K562 (cell line): ENCODE measurements around the gene GTF3C1. TPM values are rescaled to one million over a fixed set of nuclear protein-coding genes. Genes with fewer than 3 reads are reported as not detected.
A peak's percentile ranks its signal among the peaks of the same experiment; 100 is the strongest.

ENCODE experiments used
- ARNT ChIP-seq, 2 experiments: fragments of 450-650 bp; IDR thresholded peaks; 2 replicates each; pipeline ENCODE4 v1.6.1; 2016; ENCODE audit warnings: mild to moderate bottlenecking in 1 of 2
- DEAF1 ChIP-seq: fragments of 450-650 bp; formaldehyde crosslinking; IDR thresholded peaks from 2 replicates; pipeline ENCODE4 v1.4.0; 2020; ENCODE audit warnings: mild to moderate bottlenecking, moderate library complexity
- ETS2 ChIP-seq: IDR thresholded peaks from 2 replicates; pipeline ENCODE4 v1.6.1; 2016; ENCODE audit warnings: borderline replicate concordance, missing genetic modification characterization, mild to moderate bottlenecking, moderate library complexity, missing compliant biosample characterization; ENCODE audit not compliant: poor library complexity, severe bottlenecking
- HNRNPLL ChIP-seq: fragments of 200-400 bp; formaldehyde crosslinking; IDR thresholded peaks from 2 replicates; pipeline ENCODE4 v1.6.1; 2017; ENCODE audit warnings: low read length, low read depth, mild to moderate bottlenecking; ENCODE audit not compliant: poor library complexity, severe bottlenecking
- ID3 ChIP-seq, 2 experiments: fragments of 250-450 bp in 1 of 2; fragments of 450-650 bp in 1 of 2; sonication (Bioruptor Pico) in 1 of 2; IDR thresholded peaks; 2 replicates each; pipeline versions ENCODE4 v1.6.1 to v1.8.0; 2016 to 2021; ENCODE audit warnings: mild to moderate bottlenecking in 2 of 2, moderate library complexity in 2 of 2, missing compliant biosample characterization in 1 of 2, missing genetic modification characterization in 1 of 2
- KLF1 ChIP-seq: fragments of 450-650 bp; IDR thresholded peaks from 2 replicates; pipeline ENCODE4 v1.6.1; 2016; ENCODE audit warnings: missing genetic modification characterization, missing compliant biosample characterization
- MCM3 ChIP-seq: fragments of 450-650 bp; IDR thresholded peaks from 2 replicates; pipeline ENCODE4 v1.6.1; 2016
- MTA2 ChIP-seq: fragments of 450-650 bp; IDR thresholded peaks from 2 replicates; pipeline ENCODE4 v1.6.1; 2016; ENCODE audit warnings: low read depth
- NR2C2 ChIP-seq, 2 experiments: fragments of 200-800 bp in 1 of 2; sonication (Bioruptor generic) in 1 of 2; sonication (generic) in 1 of 2; formaldehyde crosslinking in 1 of 2; IDR thresholded peaks; 2 replicates each; pipeline versions ENCODE4 v1.6.1 to v1.8.0; 2016 to 2022; ENCODE audit warnings: mild to moderate bottlenecking in 1 of 2, missing compliant biosample characterization in 1 of 2, missing genetic modification characterization in 1 of 2, missing genetic modification reagents in 1 of 2
- PHF21A ChIP-seq: fragments of 450-650 bp; IDR thresholded peaks from 2 replicates; pipeline ENCODE4 v1.6.1; 2017; ENCODE audit warnings: low read depth, borderline replicate concordance
- PPARD ChIP-seq: fragments of 250-450 bp; sonication (Bioruptor Pico); IDR thresholded peaks from 2 replicates; pipeline ENCODE4 v1.8.0; 2022; ENCODE audit warnings: inconsistent platforms, mild to moderate bottlenecking, moderate library complexity
- PRMT5 ChIP-seq: sonication (generic); formaldehyde crosslinking; IDR thresholded peaks from 2 replicates; pipeline ENCODE4 v1.5.0; 2020; ENCODE audit warnings: missing genetic modification reagents
- SMARCC2 ChIP-seq: fragments of 450-650 bp; IDR thresholded peaks from 2 replicates; pipeline ENCODE4 v1.6.1; 2017; ENCODE audit warnings: antibody characterized with exemption, moderate library complexity, mild to moderate bottlenecking, low read depth
- ZBTB40 ChIP-seq, 2 experiments: fragments of 450-650 bp in 1 of 2; sonication (generic) in 1 of 2; formaldehyde crosslinking in 1 of 2; IDR thresholded peaks; 2 replicates each; pipeline versions ENCODE4 v1.7.1 to v1.9.0; 2016 to 2022; ENCODE audit warnings: inconsistent platforms in 1 of 2, mild to moderate bottlenecking in 1 of 2, missing genetic modification reagents in 1 of 2
- ZFPM2 ChIP-seq: fragments of 250-450 bp; sonication (Bioruptor Pico); IDR thresholded peaks from 2 replicates; pipeline ENCODE4 v1.5.1; 2022; ENCODE audit warnings: mild to moderate bottlenecking
- ZNF140 ChIP-seq: fragments of 250-450 bp; sonication (Bioruptor Pico); IDR thresholded peaks from 2 replicates; pipeline ENCODE4 v1.8.0; 2021; ENCODE audit warnings: moderate library complexity, mild to moderate bottlenecking, inconsistent platforms
- ZNF668 ChIP-seq: fragments of 250-450 bp; sonication (Bioruptor Pico); IDR thresholded peaks from 2 replicates; pipeline ENCODE4 v1.8.0; 2022; ENCODE audit warnings: mild to moderate bottlenecking, inconsistent platforms
- ZNF75A ChIP-seq: fragments of 450-650 bp; formaldehyde crosslinking; IDR thresholded peaks from 2 replicates; pipeline ENCODE4 v1.4.0; 2020; ENCODE audit warnings: mild to moderate bottlenecking
- polyA plus RNA-seq, 8 experiments: library from polyadenylated mRNA; depleted of rRNA in 4 of 8; stranded (reverse) in 5 of 8; unstranded in 3 of 8; fragments of >200 nt; fragmentation: Nextera tagmentation in 2 of 8; fragmentation: Illumina TruSeq in 1 of 8; extraction: Ambion mirVana in 2 of 8; extraction: Trizol in 1 of 8; gene quantifications; 2 replicates each; pipeline versions ENCODE4 v1.2.1 to v1.2.3, GENCODE V29; 2011 to 2014; ENCODE audit warnings: inconsistent platforms in 1 of 8, missing spikeins in 1 of 8
- total RNA-seq, 7 experiments: library from RNA; depleted of rRNA in 6 of 7; stranded (reverse); fragments of >200 nt in 6 of 7; fragmentation: Illumina TruSeq in 2 of 7; extraction: Trizol in 2 of 7; gene quantifications; 2 replicates each; pipeline versions ENCODE4 v1.2.1 to v1.2.3, GENCODE V29; 2011 to 2021; ENCODE audit warnings: low replicate concordance in 1 of 7

Gene GTF3C1
- total and polyA plus RNA-seq, 9 of the 15 experiments (the other 6 are each of a cell fraction or from before 2014, with no cell fraction given), result 0.72 to 63.6 (median 30.9) TPM

- no peak for TF ChIP-seq PHF21A
- no peak for TF ChIP-seq NR2C2 (CRISPR knock-in tag; IDR thresholded peaks at IDR 0.05)
- TF ChIP-seq NR2C2 (tag; IDR thresholded peaks at IDR 0.05), result 0 out of 2 replicates have a peak, but pooled peaks have one; percentile 32
- no peak for TF ChIP-seq ID3 (CRISPR knock-in tag; IDR thresholded peaks at IDR 0.05)
- TF ChIP-seq ID3 (tag; IDR thresholded peaks at IDR 0.05), result no peak
- no peak for TF ChIP-seq ZNF140 (CRISPR knock-in tag)
- TF ChIP-seq ARNT (IDR thresholded peaks at IDR 0.05), result 0 out of 4 replicates have a peak, but pooled peaks of 1 of the 2 experiments have one; percentile 53
- TF ChIP-seq MTA2, result peak; percentile 60
- TF ChIP-seq ETS2, result no peak
- TF ChIP-seq KLF1 (tag), result no peak
- no peak for TF ChIP-seq ZNF75A (CRISPR knock-in tag)
- TF ChIP-seq MCM3, result no peak
- no peak for TF ChIP-seq HNRNPLL
- no peak for TF ChIP-seq PPARD (CRISPR knock-in tag)
- peak; percentile 54; the same call in 1 of the 2 replicates for TF ChIP-seq SMARCC2
- TF ChIP-seq PRMT5 (CRISPR knock-in tag), result no peak
- no peak for TF ChIP-seq ZFPM2 (CRISPR knock-in tag)
- TF ChIP-seq ZNF668 (CRISPR knock-in tag), result no peak
- no peak for TF ChIP-seq ZBTB40 (IDR thresholded peaks at IDR 0.05)
- no peak for TF ChIP-seq ZBTB40 (CRISPR knock-in tag; IDR thresholded peaks at IDR 0.05)
- no peak for TF ChIP-seq DEAF1
These were observed 2.6 kb downstream of the GTF3C1 start (continued) for GRCh38 chr16:27547134-27547533.
